ENCODE results near the gene ACVR1.

The ACVR1 gene

DNA sequence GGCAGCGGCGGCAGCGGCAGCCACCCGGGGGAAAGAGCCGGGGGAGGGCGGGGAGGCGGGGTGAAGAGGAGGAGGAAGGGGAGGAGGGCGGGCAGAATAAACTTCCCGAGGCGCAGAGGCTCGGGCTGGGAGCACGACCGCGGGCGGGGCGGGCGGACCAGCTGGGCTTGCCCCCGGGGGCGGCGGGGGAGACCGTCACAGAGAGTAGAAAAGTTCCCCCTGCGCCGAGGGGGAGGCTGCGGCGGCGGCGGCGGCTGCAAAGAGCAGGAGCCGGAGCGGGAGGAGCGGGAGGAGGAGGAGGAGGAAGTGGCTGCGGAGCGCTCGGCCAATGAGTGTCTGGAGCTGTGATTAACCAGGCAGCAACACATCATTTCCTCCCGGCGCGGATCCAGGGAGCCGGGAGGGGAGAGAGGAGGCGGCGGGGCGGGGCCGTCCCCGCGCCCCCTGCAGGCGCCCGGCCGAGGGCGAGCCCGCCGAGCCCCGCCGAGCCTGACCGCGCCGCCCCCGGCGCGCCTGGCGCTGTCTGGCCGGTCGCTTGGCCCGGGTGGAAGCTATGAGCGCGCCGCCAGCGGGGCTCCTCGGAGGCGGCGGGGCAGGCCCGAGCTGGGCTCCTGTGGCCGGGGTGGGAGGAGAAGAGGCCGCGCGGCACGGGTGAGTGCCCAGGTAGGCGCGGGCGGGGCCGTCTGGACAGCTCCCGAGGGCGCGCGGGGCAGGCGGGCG lies at the start of gene ACVR1:
ACVR1 (minus strand) TSS at position 265 of the 720 bp plus-strand sequence. CDS start 76,837 bp downstream, outside the sequence.
- DNase-seq (ENCODE audit: low read depth in 2 of 2), result peak; percentile 96 to 97

DNA sequence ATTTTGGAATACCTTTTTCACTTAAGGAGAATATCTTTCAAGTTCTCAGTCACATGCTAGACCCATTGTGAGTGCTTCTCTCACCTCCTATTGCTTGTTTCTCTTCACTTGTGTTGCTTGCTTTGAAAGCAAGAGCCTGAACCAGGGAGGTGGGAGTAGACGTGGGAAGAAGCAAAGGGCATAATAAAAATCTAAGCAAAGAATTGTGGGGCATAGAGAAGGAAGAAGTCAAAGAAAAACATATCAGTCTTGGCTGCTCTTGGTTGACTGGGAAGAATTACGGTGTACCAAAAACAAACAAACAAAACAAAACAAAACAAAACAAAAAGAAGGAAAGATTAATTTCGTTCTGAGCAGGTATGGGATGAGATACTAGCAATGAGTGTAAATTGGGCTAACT lies 48.9 kb upstream of the ACVR1 start:
- DNase-seq (ENCODE audit: low read depth in 2 of 2), result no peak

DNA sequence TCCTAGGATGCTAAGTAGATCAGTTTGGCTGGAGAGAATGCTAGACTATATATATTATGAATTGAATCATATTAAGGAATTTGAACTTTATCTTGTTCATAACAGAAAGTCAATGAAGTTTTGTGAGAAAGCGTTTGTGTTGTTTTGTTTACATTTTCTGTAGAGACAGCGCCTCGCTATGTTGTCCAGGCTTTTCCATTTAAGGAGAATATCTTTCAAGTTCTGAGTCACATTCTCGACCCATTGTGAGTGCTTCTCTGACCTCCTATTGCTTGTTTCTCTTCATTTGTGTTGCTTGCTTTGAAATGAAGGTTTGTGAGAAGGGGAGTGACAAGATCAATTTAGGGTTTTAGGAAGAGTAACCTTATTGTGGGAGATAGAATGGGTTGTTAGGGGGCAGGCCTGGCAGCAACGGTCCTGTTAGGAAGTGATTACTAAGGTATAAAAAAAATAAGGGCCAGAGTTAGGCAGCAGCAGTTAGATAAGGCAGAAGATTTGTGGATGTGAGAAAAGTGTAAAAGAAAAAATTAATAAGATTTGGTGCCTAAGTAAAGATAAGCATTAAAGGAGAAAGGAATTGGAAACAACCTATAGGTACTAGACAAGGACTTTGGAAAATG lies 47.6 kb upstream of the ACVR1 start:
- no peak for DNase-seq (ENCODE audit: low read depth in 2 of 2)

DNA sequence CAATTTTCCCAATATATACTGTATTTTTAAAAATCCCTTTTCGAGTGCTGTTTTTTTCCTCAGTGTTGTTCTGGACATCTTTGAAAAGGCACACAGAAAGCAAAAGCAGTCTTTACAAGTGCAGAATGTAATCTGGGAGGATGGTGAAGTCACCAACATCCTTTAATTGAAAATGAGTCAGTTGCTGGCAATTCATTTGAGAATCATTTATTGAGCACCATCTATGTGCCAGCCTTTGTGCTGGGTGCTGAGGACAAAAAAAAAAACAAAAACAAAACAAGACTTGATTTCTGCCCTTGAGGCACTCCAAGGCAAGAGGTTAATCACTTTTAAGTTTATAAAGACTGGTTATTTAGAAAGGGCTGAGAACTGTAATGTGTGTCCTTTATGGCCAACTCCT lies 46.7 kb upstream of the ACVR1 start:
- DNase-seq (ENCODE audit: low read depth in 2 of 2), result no peak

DNA sequence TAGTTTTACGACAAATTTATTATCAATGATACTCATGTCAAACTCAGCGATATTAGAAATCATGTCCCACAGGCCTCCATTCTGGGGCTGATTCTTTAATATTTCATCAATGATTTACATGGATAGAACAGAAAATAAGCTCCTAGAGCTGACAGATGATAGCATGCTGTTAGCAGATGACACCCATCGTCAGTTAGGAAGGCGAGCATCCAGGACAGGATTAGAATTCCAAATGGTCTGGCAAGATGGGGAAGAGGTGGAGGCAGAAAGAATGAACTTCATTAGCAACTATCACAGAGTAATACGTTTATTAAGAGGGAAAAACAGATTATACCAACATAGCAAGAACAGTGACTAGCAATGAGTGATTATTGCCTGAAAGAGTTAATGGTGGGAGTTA lies 46.2 kb upstream of the ACVR1 start:
- DNase-seq (ENCODE audit: low read depth in 2 of 2), result no peak

DNA sequence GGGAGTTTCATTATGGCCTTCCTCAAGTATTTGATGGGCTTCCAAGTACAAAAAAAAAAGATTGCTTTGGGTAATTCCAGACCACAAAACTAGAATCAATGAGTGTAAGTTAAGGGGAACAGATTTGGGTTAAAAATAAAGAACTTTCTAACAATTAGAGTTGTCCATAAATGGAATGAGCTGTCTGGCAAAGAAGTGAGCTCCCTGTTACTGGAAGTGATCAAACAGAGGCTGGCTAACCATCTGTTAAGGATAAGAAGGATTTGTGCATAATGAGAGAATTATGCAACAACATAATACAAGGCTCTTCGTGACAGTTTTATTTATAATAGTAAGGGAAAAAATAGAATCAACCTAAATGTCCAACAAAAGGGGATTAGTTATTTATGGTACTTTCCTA lies 44.6 kb upstream of the ACVR1 start:
- no peak for DNase-seq (ENCODE audit: low read depth in 2 of 2)

DNA sequence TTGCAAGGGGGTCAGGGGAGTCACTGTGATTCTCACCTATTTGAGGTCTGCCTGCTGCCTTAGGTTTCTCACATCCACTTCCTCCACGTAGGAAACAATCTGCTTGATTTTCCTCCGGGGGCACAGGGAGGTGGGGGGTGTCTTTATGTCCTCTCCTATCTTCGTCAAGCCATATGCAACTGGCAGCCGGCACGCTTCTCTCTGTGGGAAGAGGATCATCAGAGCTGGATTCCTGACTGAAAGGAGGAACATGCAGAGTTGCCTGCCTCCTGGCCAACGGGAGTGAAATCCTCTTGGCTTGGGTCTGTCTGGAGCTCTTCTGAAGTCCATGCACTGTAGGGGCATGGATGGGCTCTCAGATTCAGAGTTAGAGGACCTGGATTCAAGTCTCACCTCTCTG lies 43.1 kb upstream of the ACVR1 start:
- DNase-seq (ENCODE audit: low read depth in 2 of 2), result no peak

DNA sequence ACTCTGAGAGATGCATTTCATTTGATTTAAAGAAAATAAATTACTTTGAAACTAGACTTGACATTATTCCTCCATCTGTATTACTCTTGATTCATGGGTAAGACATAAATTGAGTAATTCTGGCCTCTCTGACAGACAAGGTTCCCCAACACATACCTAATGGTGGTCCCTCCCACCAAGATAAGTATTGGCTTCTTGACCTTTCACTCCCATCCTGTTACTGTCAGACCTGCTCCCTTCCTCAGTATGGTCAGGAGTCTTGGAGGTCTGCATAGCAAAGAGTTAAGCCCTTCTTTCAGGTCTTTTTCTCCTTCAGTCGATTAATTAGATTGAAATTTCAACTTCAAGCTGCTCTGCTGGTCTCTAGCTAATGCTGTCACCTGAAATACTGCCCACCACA lies 42.2 kb upstream of the ACVR1 start:
- no peak for DNase-seq (ENCODE audit: low read depth in 2 of 2)

DNA sequence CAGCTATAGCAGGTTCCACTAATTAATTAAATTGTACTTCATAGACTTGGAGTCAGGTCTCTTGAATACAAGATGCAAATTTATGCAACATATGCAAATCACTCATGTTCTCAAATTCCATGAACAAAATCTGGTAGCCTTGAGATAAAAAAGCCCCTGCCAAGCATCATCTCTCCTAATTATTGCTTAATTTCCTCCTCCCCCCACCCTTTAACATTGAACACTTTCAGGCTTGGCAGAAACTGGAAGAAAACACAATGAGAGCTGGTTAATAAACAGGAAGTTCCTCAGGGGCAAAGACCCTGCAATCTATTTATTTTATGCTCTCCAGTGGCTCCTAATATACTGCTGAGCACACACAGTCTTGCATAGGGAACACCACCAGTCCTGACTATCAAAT lies 35.6 kb upstream of the ACVR1 start:
- no peak for DNase-seq (ENCODE audit: low read depth in 2 of 2)

DNA sequence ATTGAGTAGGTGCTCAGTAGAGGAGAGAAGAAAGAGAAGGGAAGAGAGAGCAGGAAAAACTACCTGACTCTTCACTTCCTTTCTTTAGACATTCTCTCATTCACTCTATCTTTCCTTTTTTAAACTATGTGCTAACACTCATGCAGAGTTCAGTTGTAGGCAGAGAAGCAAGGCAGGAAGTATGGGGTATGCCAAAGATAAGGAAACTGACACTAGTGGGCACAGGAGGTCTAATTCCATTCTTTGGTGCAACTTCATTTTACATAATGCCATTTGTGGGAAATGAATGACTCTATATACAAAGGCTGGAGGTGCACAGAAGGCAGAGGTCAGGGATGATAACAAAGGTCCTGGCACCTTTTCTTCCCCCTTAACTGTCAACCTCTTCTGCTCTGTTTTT lies 35.1 kb upstream of the ACVR1 start:
- DNase-seq (ENCODE audit: low read depth in 2 of 2), result no peak

DNA sequence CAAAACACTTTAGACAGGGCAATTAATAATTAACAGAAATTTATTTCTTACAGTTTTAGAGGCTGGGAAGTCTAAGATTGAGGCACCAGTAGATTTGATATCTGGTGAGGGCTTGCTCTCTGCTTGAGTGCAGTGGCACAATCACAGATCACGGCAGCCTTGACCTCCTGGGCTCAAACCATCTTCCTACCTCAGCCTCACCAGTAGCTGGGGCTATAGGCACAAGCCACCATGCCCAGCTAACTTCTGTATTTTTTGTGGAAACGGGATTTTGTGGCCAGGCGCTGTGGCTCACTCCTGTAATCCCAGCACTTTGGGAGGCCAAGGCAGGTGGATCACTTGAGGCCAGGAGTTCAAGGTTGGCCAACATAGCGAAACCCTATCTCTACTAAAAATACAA lies 29.0 kb upstream of the ACVR1 start:
- no peak for DNase-seq (ENCODE audit: low read depth in 2 of 2)

DNA sequence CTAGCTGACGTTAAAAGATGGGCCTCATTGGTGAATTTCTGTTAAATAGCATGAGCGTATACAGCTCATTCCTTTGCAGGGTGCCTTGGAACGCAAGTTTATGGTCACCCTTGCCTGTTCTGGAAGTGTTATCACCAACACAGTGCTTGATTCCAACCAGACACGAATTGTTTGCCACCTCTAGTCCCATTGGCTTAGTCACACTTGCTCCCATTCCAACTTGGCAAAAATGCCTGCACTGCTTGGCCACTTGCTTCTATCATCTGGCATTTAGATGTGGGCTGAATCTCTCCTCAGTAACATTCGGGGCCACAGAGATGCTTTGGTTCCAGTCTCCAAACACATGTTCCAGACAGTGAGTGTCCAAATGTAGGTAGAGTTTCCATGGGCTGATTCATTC lies 27.5 kb upstream of the ACVR1 start:
- DNase-seq (ENCODE audit: low read depth in 2 of 2), result no peak

DNA sequence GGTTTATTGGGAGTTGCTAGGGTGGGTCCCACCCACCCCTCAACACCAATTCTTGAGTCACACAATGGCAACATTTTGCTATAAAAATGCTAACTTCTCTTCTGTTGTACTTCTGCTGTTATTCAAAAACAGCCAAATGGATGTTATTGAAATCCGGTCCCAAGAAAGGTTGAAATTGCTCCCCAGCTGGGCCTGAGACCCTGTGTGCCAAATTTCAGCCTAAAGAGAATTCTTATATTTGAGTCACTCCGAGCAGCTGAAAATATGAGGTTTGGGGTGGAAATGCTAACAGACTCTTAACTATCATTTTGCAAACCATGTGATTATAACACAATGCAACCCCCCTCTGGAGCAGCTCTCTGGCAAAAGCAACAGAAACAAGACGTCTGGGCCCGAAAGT lies 27.0 kb upstream of the ACVR1 start:
- no peak for DNase-seq (ENCODE audit: low read depth in 2 of 2)

DNA sequence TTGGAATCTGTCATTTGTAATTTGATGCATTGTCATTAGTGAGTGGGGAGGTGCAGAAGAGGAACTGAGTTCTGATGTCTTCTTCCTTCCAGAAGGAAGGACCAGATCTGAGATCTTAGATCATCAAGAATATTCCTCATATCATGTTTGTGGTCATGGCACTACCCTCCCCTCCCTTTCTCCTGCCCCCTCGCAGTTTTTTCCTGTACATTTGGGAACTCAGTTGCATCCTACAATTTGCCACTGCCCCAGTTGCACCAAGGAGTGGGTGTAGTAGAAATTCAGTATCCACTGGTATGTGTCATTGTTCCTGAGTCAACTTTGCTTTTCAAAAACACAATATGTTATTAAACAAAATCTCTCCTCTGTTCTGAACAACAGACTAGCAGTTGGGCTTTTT lies 26.6 kb upstream of the ACVR1 start:
- no peak for DNase-seq (ENCODE audit: low read depth in 2 of 2)

DNA sequence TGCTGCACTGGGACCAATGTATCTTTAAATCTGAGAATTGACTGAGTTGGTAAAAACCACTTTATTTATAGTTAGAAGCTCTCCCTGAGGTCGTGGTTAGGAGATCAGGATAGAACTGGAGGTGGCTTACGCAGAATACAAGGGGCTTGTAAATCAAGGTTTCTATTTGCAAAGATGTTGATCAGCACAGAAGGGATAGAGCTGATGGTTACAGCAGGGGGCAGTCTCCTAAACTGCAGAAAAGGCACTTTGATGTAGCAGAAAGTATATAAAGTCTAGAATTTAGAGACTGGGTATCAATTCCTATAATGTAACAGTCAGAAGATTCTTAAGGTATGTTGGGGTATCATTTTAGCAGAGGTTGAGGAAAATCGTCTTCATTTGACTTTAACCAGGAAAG lies 25.2 kb upstream of the ACVR1 start:
- DNase-seq (ENCODE audit: low read depth in 2 of 2), result no peak

DNA sequence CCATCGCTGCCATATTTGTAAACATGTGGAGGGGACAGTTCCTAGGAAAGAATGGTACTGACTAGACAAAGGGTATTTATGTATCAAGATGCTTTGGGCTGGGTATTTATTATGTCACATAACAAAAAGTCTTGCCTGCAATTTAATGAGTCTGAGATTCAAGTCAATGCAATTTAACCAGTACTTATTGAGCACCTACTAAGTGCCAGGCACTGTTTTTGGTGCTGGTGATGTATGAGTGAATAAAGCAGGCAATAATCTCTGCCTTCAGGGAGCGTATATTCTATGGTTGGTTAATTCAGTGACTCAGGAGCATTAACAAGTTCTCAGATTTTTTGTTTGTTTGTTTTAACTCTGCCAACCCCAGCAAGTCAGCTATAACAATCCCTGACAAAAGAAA lies 24.6 kb upstream of the ACVR1 start:
- DNase-seq (ENCODE audit: low read depth in 2 of 2), result no peak

DNA sequence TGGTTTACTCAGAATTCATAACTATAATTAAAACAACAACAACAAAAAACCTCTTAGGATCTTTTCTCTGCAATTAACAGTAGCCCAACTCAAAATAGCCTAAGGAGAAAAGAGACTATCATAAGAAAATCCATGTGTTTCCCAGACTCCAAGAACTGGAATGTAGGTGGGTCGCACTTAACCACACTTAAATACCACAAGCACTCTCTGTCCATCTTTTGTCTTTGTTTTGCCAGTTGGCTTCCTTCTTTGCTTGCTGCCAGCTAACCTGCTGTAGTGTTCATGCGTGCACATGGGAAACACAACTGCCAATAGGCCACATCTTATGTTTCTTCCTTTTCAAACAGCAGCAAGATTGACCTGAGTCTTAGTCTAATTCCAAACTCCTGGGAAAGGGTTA lies 24.1 kb upstream of the ACVR1 start:
- DNase-seq (ENCODE audit: low read depth in 2 of 2), result no peak

DNA sequence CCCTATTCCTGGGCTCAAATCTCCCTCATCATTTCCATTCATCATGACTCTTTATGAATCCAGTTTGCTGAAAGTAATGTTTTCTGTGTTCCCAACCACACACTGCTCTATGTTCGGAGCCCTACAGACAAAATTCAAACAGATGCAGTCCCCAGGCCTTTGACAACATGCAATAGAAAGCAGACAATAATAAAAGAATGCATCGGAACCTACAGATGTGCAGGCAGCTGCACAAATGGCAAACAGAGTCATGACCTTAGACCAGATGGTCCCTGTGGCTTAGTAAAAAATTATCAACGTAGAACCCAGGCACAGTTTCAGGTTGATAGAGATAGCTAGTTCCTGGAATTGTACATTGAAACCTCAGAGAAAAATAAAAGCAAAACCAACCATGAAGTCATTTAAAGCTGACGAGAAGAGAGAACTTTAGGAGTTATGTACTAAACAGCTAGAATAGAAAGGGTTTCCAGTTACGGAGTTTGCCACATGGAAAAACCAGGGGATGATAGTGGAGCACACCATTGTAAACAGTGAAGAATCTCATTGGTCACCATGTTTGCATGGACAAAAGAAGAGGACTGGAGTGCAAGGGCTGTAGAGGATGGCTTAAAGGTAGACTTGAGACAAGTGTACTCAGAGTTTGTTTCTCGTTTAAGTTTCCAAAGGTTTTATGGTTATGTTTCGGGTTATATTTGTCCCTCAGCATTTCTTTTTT lies 23.2 kb upstream of the ACVR1 start:
- DNase-seq (ENCODE audit: low read depth in 2 of 2), result no peak

DNA sequence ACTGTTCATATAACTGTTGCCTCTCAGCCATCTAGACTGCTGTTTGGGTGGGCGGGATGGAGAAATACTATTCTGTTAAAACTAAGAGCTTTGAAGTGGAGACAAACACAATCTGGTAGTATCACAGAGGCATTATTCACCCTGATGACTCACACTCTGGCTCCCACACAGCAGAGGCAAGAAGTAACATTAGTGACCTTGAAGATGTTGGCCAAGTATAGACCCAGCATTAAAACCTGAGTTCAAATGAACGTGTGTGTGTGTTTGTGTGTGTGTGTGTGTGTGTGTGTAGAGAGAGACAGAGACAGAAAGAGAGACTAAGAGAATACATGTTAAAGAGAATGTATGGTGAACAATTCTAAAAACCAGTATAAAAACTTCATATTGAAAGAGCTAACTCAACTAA lies 22.5 kb upstream of the ACVR1 start:
- DNase-seq (ENCODE audit: low read depth in 2 of 2), result peak; percentile 65 to 71

DNA sequence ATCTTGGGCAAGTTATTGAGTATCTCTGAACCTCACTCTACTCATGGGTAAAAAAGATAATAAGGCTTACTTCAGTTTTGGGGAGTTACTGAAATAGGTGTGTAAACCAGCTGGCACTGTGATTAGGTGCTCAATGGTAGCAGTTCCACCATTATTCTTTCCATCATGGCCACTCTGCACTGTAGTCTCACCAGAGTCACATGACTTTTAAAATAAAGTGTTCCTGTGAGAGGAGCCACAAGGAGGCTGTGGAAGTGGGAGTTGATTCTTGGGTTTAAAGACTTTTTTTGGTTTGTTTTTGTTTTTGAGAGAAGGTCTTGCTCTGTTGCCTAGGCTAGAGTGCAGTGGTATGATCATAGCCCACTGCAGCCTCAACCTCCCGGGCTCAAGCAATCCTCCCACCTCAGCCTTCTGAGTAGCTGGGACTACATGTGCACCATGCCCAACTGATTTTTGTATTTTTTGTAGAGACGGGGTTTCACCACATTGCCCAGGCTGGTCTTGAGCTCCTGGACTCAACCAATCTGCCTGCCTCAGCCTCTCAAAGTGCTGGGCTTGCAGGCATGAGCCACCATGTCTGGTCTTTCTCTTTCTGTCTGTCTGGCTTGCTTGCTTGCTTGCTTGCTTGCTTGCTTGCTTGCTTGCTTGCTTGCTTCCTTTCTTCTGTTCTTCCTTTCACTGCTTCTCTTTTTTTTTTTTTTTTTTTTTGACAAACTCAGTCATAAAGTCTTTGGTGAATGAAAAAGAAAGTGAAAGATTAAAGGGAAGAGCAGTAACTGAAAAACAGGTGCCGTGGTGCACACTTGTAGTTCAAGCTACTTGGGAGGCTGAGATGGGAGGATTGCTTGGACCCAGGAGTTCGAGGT lies 21.2 kb upstream of the ACVR1 start:
- DNase-seq (ENCODE audit: low read depth in 2 of 2), result no peak

DNA sequence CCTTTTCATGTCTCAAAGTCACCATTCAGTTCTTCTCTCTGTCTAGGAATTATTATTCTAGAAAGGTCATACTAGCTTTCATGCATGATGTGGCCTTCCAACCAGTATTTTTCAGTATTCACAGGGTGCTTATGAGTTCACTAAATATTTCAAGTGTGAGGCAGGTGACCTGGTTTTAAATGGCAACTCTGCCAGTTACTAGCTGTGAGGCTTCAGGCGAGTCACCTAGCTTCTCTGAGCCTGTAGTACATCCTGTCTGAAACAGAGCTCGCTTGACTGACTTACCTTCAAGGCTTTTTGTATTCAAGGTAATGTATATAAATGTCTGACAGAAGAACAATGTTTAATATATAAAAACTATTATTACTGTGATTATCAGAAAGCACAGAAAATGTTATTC lies 19.4 kb upstream of the ACVR1 start:
- no peak for DNase-seq (ENCODE audit: low read depth in 2 of 2)

Data from fibroblast of skin of left quadriceps (primary cell).